Stimulated activated CD8-positive, alpha-beta memory T cell treated with anti-CD3 and anti-CD28 coated beads, Interleukin-15, amount 100 ng/mL, for 4 hours (primary cell): Measurements from ENCODE around the gene TUNAR.

Source experiments
- DNase-seq, 2 donors: peaks; one replicate each; pipeline ENCODE4 v3.0.0-alpha.2; 2020; ENCODE audit warnings: low read depth in 2 of 2

Gene TUNAR

DNA sequence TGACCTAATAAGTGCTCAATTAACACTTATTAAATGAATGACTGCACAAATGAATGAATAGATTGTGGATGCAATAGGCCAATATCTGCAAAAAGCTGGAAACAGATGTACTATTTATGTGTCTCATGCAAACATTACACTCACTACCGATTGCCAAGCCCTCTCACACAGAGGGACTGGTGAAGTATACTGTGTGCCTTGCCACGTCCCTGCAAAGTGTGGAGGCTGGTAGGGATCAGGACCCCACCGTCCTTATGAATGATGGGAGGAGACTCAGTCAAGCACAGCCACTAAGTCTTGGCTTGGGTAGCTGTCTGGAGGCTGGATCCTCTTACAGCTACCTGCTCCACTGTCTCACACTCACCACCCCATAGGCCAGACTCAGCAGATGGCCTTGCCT lies 3.9 kb upstream of the TUNAR start:
- DNase-seq = no peak

DNA sequence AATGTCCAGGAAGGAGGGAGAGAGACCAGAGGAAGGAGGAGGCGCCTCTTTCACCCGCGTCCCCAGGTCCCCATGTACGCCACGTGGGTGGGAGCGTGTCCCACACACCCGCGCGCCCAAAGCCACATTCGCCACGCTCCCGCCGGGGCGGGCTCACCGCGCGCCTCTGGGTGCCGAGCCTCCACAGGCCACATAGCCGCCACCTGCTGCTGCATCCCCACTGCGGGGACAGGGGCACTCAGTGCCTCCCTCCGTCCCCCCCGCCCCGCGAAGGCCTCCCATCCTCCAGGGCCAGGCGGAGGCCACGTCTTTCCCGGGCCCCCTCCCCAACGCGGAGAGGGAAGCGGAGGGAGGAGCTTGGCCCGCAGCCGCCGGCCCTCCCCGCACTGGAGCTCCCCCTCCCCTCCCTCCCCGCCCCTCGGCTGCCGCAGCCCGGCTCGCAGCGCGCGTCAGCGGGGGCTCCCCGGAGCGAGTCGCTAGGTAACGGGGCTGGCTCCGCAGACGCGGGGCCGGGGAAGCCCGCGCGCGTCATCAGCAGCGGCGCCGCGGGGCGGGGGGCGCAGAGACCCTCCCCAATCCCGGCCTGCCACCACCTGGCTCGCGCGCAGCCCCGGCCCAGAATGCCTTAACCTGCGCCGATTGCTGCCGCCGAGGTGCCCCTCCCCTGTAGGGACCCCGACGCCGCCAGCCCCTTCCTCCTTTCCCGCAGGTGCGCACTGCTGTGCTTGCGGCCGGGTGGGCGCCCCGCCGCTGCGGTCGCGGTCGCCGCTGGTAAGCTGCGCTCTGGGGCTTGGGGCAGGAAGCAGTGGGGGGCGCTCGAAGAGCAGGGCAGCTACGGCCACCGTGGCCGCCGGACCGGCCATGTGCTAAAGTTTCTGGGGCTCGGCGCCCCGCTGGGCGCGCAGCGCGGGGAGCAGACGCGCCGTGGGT lies 536 bp upstream of the TUNAR start:
- DNase-seq = no peak

DNA sequence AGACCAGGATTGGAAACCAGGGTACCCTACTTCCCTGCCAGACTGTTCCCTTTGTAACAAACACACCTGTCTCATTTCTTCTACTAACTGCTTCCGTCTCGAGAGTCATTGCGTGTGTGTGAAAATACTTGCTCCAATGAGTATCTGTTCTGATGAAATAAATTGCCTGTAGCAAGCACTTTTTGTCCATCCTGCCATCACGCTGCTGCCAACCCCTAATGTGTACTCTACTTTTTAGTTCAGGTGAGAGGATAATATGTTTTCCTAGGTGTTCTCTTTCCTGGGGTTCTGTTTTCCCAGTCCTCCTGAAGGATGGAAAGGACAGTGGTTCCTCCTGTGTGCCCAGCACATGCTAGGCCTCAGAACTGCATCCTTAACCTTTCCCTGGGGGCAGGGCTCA lies 1.0 kb downstream of the TUNAR start:
- no peak for DNase-seq

DNA sequence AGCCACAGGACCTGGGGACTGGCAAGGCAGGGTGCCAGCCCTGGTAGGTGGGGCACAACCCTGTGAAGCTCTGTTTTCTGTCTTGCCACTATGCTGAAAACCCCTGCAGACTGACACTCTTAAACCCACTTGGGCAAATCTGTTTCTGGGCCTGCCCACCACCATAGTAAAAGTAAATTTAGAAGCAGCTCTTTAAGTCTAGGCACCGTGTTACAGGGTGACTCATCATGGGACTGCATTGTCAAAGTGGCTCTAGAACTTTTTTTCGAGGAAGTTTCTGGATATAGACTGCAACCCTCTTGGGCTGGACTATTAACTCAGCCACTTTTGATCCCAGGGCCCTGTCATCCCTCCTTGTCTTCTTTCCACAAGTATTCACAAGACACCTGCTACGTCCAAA lies 7.7 kb downstream of the TUNAR start:
- DNase-seq = no peak

DNA sequence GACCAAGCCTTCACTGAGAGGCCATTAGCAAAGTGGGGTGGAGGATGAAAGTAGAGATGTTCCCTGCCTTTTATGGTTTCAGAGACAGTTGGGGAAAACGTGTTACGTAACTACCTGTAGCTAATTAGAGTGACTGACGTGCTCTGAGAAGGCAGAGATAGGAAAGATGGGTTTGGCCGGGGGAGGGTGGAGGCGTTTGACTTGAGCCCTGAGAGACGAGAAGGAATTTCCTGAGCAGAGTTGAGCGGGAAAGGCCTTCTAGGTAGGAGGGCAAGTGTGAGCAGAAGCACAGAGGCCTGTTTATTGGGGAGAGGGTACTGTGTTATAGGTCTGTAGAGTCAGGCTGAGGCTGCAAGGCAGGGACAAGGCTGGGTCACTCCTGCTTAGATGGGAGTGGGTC lies 8.6 kb downstream of the TUNAR start:
- no peak for DNase-seq

DNA sequence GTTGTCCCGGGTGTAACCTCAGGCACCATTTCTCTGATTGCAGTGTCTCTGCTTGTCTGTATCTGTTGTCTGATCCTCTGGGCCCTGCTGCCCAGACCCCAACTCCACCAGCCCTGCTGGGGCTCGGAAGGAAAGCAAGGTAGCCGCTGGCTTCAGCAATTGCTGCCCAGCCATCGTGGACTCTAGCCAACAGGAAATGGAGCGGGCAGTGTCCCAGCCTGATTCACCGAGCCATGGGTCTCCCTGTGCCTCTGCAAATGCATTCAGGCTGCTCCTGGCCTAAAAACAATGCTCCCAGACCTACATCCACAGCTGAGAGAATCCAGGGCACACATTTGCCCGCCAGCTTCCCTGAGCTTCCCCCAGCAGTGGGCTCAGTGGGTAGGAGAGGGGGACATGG lies 9.2 kb downstream of the TUNAR start:
- DNase-seq = no peak

DNA sequence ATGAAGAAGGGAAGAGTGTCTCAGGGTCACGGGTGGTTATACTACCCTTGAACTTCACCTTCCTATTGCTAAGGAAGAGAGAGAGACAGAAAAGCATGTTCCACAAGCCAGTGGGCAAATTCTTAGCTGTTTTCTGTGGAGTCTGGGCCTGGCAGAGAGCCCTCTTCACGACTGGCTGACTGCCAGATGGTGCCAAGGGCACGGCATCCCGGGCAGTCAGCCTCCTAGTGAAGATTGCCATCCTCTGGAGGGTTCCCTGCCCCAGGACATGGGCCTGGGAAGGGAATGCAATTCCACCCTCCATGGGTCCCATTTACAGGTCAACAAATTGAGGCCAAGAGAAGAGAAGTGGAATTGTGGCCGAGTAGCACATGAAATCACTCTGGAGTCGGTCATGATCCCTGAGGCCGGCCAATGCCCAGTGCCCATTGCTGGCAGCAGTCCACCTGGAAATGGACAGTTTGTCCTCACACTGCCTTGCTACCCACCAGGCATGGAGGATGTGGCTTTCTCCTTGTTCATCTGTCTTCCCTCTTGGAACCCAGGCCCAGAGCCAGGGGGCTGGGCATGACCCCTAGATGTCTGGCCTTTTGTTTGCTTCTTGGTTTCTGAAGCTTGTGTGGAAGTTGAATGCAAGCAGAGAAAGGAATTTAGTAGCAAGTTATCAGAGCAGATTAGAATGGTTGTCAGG lies 9.9 kb downstream of the TUNAR start:
- DNase-seq = no peak

DNA sequence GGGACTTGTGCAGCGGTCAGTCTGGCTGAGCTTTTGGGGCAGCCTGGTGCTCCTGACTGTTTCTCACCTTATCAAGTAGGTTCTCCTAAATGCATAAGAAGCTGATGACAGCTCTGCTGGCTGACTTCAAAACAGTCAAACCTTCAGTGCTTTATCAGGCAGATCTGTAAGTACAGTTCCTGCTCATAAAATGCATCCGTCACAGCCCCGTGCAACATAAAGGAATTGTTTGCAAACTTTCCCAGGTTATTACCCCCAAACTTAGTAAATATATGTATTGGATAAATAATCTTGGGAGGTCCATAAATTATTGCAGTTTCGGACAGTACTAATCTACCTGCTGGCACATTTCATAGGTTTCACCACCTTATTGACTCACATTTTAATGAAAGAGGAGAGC lies 10.7 kb downstream of the TUNAR start:
- DNase-seq = no peak

DNA sequence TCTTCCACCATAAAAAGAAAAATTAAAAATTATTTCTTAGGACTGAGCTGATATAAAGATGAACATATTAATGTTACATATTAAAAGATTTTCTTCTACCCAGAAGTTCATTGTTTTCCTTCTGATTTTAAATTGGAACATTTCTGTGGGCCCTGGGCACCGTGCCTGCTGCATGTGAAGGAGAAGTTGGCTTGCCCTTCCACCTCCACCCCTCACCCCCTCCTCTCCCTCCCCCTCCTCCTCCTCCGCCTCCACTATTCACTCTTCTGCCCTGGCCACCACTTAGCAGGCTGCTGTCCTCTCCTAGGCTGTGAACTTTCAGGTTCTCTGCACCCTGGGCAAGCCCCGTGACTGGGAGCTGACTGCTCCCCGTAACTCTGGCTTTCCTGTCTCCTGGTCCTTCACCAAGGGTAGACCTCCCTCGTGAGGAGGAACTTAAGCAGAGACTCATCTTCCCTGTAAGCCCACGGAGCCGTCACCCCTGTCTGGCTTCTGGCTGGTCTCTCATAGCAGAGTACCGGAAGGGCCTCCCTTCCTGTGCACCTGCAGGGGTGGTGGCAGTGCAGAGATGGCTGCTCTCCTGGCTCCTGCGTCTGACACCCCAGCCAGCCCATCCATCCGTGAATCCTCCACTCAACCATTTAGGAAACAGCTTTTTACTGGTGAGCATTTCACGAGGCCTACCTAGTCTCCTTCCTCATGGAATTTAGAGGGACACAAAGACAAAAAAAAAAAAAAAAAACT lies 12.8 kb downstream of the TUNAR start:
- no peak for DNase-seq

DNA sequence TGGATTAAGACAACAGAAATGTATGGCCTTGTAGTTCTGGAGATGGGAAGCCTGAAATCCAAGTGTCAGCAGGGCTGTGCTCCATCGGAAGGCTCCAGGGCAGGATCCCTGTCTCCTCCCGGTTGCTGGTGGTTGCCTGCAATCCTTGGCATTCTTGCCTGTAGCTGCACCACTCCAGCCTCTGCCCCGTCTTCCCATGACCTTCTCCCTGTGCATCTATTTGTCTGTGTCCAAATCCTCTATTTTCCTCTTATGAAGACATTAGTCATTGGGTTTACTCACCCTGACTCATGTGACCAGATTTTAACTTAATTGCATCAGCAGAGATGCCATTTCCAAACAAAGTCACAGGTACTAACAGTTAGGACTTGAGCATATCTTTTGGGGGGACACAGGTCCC lies 15.1 kb downstream of the TUNAR start:
- DNase-seq = no peak

DNA sequence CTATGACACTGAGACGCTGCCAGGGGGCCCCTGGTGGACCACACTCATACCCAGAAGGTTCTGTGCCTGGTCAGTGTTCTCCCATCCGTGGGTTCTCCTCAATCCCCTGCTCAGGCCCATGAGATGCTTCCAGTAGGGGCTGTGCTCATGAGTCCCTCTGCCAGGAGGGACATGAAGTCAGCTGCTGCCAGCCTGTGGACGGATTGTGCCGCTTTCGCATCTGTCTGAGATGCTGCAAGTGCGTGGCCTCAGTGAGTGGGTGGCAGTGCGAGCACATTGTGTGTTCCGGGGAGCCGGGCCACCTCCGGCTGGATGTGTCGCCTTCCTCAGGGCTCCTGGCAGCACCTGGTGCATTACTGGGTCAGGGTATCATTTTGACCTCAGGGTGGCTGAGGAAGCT lies 15.5 kb downstream of the TUNAR start:
- DNase-seq = no peak

DNA sequence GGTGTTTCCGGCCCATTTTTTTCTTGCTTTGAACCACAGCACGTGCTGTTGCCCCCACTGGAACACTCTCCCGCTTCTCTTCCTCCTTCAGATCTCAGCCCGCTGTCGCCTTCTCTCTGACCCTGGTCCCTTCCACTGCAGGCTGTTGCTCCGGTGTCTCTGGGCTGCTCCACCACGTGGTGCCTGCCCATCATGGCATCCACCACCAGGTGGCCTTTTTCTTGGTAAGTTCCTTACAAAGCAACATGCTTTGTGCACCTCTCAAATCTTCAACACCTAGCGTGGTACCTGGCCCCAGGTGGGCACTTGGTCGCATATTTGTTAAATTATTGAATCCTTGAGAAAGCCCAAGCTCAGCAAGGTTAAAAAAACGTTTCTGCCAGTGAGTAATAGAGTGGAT lies 19.1 kb downstream of the TUNAR start:
- DNase-seq = no peak

DNA sequence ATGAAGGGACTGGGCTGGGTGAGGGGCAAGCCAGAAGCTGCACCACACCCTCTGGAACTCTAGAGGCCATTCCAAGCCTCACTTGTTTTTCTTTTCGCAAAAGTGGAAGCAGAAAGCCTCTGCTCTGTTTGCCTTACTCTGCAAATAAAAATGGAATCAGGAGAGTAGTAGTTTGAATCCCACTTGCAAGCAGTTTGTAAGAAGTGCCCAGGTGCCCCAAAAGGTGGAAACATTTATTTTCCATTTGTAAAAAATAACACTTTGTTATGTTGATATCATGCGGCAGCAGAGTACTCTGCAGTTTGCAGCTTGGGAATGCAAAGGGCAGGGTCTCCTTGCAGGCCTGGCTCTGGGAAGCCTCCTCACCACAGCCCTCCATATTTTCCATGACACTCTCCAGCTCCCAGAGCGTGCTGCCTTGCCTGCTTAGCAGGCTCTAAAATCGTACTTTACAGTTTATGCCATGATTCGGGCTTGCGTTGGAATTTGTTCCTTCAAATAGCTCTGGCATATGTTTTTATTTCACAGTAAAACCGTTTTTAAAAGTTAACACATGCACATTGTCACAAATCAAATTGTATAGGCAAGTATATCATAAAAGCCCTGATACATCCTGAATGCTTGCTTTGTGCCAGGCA lies 20.0 kb downstream of the TUNAR start:
- DNase-seq = no peak

DNA sequence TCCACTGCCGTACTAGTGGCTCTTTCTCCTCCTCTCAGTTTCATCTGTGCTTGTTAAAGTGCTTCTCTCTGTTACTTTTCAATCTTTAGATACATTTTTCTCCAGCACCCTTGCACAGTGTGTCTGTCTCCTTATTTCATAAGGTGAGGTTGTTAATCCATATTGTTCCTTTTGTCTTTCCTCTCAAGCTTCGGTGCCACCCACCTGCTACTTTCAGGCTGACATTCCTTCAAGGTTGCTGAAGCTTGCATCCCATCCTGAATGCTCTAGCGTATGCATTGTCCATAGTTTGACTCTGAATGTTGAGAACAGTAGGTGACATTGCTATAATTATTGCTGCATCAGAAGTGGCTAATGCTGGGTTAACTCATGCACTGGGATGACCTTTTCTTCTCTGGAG lies 20.6 kb downstream of the TUNAR start:
- no peak for DNase-seq

DNA sequence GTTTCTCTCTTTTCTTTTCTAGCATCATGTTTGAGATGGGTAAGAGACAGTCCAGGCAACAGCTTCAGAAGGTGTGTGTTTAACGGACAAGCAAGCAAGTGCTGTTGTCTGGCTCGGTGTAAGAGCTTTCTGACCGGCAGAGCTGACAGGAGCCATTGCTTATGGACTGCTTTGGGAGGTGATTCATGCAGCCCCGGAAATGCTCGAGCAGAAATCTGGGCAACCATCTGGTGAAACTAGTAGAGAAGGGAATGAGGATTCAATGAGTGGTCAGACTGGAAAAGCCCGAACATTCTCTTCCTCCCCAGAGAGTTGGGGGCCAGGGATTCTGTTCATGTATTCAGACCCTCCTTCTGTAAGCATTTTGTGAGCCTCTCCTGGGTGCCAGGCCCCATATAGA lies 24.4 kb downstream of the TUNAR start:
- no peak for DNase-seq

DNA sequence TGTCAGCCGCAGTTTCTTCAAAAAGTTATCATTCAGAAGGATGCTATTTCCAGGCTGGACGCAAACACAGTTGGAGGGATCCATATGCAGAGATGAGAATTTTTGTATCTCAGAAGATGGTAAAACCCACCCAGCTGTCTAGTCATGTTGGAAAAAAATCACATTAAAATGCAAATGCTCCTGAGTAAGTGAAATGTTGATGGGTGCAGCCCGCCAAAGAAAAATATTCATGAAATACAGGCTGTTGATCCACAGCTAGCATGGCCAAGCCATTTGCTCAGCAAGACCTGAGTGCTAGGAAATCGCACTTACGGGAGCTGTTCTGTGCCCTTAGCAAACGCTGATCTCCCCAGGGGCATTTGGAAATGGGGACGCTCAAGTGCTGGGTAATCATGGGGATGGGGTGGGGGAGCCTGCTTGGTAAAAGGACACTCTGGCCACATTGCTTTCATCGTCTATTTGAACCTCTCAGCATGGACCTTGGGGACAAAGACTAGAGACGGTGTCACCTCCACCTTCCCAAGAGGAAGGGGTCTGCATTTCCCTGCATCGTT lies 25.7 kb downstream of the TUNAR start:
- no peak for DNase-seq

DNA sequence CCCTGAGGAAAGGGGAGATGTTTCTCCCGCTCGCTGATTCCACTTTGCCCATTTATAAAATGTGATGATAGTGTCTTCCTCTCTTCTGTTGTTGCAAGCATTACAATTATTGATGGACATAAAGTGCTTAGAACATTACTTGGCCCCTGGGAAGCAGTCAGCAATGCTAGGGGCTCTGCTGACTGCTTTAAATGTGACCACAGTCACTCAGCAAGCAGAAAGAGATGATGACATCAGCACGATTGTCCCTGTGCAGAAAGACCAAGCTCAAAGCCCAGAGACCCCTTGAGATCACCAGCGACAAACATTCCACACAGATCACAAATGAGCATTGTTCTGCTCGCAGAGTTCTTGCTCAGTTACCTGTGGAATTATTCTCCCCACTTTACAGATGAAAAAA lies 26.5 kb downstream of the TUNAR start:
- DNase-seq = no peak

DNA sequence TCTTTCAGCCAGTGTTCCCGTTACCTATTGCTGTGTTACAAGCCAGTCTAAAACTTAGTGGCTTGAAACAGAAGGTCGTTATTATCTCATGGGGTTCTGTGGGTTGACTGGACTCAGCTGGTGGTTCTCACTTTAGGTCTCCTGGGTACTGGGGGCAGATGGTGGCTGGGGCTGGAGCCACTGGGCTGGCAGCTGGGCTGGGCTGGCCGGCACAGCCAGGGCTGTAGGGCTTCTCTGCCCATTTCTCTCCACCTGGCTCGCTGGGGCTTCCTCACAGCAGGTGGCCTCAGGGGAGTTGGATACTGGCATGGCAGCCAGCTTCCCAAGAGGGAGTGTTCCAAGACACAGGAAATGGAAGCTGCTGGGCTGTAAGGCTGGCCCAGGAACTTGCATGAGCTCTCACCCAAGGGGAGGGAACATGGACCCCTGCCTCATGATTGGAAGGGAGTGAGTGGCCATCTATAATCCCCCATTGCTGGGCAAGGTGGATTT lies 27.0 kb downstream of the TUNAR start:
- no peak for DNase-seq

DNA sequence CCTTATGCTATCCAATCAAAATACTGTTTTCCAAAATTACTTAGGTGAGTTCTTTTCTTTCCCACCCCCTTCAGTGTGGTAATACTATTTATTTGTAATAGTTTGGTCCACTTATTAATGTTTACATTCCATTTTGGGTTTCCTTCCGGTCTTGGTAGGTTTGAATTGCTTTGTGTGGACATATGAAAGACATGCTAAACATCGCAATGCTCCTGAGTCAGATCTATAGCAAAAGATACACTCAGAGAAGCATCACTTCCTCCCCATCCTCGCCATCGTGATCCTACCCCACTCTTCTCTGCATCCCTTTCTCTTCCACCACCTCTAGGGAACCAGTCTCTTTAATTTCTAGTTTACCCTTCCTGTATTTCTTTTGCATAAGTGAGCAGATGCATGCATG lies 30.0 kb downstream of the TUNAR start:
- DNase-seq = no peak

DNA sequence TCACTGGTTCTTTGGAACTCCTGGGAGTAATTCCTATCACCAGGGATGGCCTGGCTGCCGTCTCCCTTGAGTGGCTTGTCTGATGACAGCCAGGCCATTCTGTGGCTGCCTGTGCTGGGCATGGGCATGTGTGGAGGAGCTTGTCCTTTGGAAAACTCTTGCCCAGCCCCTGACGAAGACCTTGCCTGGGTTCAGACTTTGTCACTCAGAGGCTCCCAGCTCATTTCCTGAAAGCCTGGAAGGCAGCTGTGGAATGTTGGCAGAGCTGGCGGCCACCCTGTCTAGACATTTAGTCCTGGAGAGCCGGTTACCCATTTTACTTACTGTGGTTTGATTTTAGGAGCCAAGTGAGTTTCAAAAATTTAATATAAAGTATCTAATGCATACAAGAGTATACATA lies 34.0 kb downstream of the TUNAR start:
- no peak for DNase-seq

DNA sequence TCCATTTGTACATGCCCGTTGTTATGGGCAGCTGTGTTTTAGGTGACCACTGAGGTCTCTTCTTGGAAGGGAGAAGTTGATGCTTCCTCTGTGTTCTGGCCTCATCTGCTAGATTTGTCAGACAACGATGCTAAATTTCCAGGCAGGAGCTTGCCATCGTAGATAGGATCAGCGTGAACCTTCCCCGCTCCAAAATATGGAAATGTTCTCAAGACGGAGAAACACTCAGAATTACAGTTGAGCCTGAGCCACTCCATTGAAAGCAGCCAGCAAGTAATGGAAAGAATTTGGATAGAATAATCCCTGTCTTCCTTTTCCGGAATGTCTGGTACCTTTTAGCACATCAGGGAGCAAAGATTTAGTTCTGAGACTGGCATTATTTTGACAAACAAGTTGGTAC lies 34.8 kb downstream of the TUNAR start:
- DNase-seq = no peak

DNA sequence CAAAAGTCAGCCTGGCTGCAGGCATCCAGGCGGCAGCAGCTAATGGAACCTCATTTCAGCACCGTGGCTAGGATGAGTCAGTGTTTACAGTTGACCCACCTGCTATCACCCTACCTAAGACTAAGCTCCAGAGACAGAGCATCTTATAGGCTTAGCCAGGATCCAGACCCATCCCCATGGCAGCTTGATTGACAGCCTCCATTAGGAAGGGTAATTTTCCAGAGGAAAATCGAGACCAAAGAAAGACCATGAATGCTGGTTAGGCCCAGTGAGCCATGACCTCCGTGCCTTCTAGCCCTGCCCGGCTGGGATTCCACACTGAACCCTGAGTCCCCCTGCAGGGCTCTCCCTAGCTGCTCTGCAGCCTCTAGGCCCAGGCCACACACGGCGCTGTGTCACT lies 38.7 kb downstream of the TUNAR start:
- no peak for DNase-seq
